GM12878 (cell line): Measurements from ENCODE around the gene THADA. TPM values are rescaled to one million over a fixed set of nuclear protein-coding genes. Genes with fewer than 3 reads are reported as not detected.

Experiments
- ATAC-seq: fragments of 200-7000 bp; cut with Tn5 transposase; 3 replicates; pipeline ENCODE4 v1.9.1; 2020; ENCODE audit warnings: mild to moderate bottlenecking, moderate library complexity
- BruUV-seq: library from RNA; stranded (reverse); fragments of 400-500 nt; replicated peaks from 2 replicates; lab custom pipeline; 2021; lab: Mats Ljungman, UMichigan
- CTCF ChIA-PET: fragments of 300-600 bp; sonication (Branson Sonifier 250); formaldehyde crosslinking; extraction: SDS; loops from one replicate; lab custom pipeline; 2021; ENCODE audit warnings: inconsistent platforms; lab: Yijun Ruan, JAX
- POLR2A ChIA-PET: fragments of 350-600 bp; formaldehyde crosslinking; extraction: SDS; loops from one replicate; lab custom pipeline; 2021; ENCODE audit warnings: inconsistent platforms; lab: Charles Lee
- RAD21 ChIA-PET: fragments of 300-600 bp; sonication (Branson Sonifier 250); formaldehyde crosslinking; loops from one replicate; lab custom pipeline; 2023; ENCODE audit warnings: antibody characterized with exemption; ENCODE audit not compliant: unreplicated experiment; lab: Charles Lee
- SMC1A ChIA-PET: fragments of 300-600 bp; sonication (Branson Sonifier 250); formaldehyde crosslinking; loops from one replicate; lab custom pipeline; 2023; ENCODE audit not compliant: unreplicated experiment, uncharacterized antibody; lab: Charles Lee
- DNase-seq: peaks from one replicate; pipeline ENCODE4 v3.0.0-alpha.2; 2011; ENCODE audit warnings: low read depth, low spot score
- FAIRE-seq: peaks from 3 replicates; lab custom pipeline; 2011; peaks lifted over from hg19 to GRCh38; lab: Jason Lieb, UNC
- H2AFZ ChIP-seq: 2 replicates; pipeline ENCODE4 v1.6.0; 2011; ENCODE audit warnings: low read depth, low read length, control low read depth; ENCODE audit not compliant: control insufficient read depth
- H3K27ac ChIP-seq: 2 replicates; pipeline ENCODE4 v1.5.1; 2011; ENCODE audit warnings: control low read depth; ENCODE audit not compliant: control insufficient read depth, insufficient read depth
- H3K27me3 ChIP-seq, 2 experiments: replicated peaks in 1 of 2; 2 replicates each; pipeline versions ENCODE4 v1.6.0 to v1.6.1; 2011; ENCODE audit warnings: low read length in 1 of 2; ENCODE audit not compliant: control insufficient read depth in 2 of 2, insufficient read depth in 2 of 2
- H3K36me3 ChIP-seq, 2 experiments: 2 replicates each; pipeline ENCODE4 v1.5.1; 2011; ENCODE audit warnings: low read length in 1 of 2; ENCODE audit not compliant: control insufficient read depth in 2 of 2, insufficient read depth in 2 of 2
- H3K4me1 ChIP-seq: 2 replicates; pipeline ENCODE4 v1.6.1; 2011; ENCODE audit warnings: mild to moderate bottlenecking, low read length, moderate library complexity, mixed read lengths; ENCODE audit not compliant: control insufficient read depth, insufficient read depth
- H3K4me2 ChIP-seq: 2 replicates; pipeline ENCODE4 v1.6.0; 2011; ENCODE audit warnings: control low read depth; ENCODE audit not compliant: control insufficient read depth, insufficient read depth
- H3K4me3 ChIP-seq: fragments of 200-600 bp; sonication (generic); 2 replicates; pipeline ENCODE4 v1.5.1; 2016
- H3K79me2 ChIP-seq: 2 replicates; pipeline ENCODE4 v1.6.0; 2011; ENCODE audit warnings: low read length; ENCODE audit not compliant: control insufficient read depth, insufficient read depth
- H3K9ac ChIP-seq: 2 replicates; pipeline ENCODE4 v1.8.0; 2011; ENCODE audit warnings: low read length, control low read depth, mixed read lengths; ENCODE audit not compliant: control insufficient read depth, insufficient read depth
- H3K9me3 ChIP-seq: replicated peaks from 3 replicates; pipeline ENCODE4 v1.5.1; 2011; ENCODE audit warnings: mild to moderate bottlenecking, low read length; ENCODE audit not compliant: control insufficient read depth, insufficient read depth
- H4K20me1 ChIP-seq: 2 replicates; pipeline ENCODE4 v1.6.0; 2011; ENCODE audit not compliant: control insufficient read depth, insufficient read depth
- BHLHE40 ChIP-seq, 2 experiments: fragments of 450-650 bp in 1 of 2; IDR thresholded peaks; 2 replicates each; pipeline ENCODE4 v1.6.1; 2011 to 2017; ENCODE audit warnings: low read depth in 2 of 2, borderline replicate concordance in 1 of 2, improper control_type of control experiment in 1 of 2, low read length in 1 of 2, mild to moderate bottlenecking in 1 of 2
- EP300 ChIP-seq, 2 experiments: fragments of 150-350 bp in 1 of 2; IDR thresholded peaks; 2 replicates each; pipeline ENCODE4 v1.6.1; 2011 to 2012; ENCODE audit warnings: low read depth in 2 of 2, low read length in 2 of 2, borderline replicate concordance in 1 of 2, improper control_type of control experiment in 1 of 2, inconsistent platforms in 1 of 2; ENCODE audit not compliant: control insufficient read depth in 1 of 2
- FOXK2 ChIP-seq: fragments of 450-650 bp; IDR thresholded peaks from 2 replicates; pipeline ENCODE4 v1.6.1; 2017; ENCODE audit warnings: mild to moderate bottlenecking, moderate library complexity
- GABPA ChIP-seq: IDR thresholded peaks from 2 replicates; pipeline ENCODE4 v1.6.1; 2014; ENCODE audit warnings: antibody characterized with exemption, low read depth, mild to moderate bottlenecking, inconsistent platforms
- IKZF2 ChIP-seq, 2 experiments: fragments of 450-650 bp; IDR thresholded peaks; 2 replicates each; pipeline ENCODE4 v1.6.1; 2017; ENCODE audit warnings: mild to moderate bottlenecking in 2 of 2, moderate library complexity in 2 of 2
- NBN ChIP-seq: fragments of 450-650 bp; IDR thresholded peaks from 2 replicates; pipeline ENCODE4 v1.6.1; 2016
- NR2F1 ChIP-seq: fragments of 450-650 bp; conservative IDR thresholded peaks from 2 replicates; pipeline ENCODE4 v1.6.1; 2017; ENCODE audit warnings: mild to moderate bottlenecking
- PAX5 ChIP-seq: IDR thresholded peaks from 2 replicates; pipeline ENCODE4 v1.6.1; 2011; ENCODE audit warnings: low read depth, low read length, borderline replicate concordance
- POLR2A ChIP-seq: IDR thresholded peaks from 2 replicates; pipeline ENCODE4 v1.6.1; 2011; ENCODE audit warnings: low read depth, mild to moderate bottlenecking, low read length
- POLR2AphosphoS5 ChIP-seq: IDR thresholded peaks from 2 replicates; pipeline ENCODE4 v1.6.1; 2011; ENCODE audit warnings: mild to moderate bottlenecking, low read length, inconsistent platforms
- RUNX3 ChIP-seq: IDR thresholded peaks from 2 replicates; pipeline ENCODE4 v1.6.1; 2012; ENCODE audit warnings: low read length, inconsistent platforms
- SIX5 ChIP-seq: IDR thresholded peaks from 2 replicates; pipeline ENCODE4 v1.6.1; 2011; ENCODE audit warnings: mild to moderate bottlenecking, low read depth, low read length, moderate library complexity; ENCODE audit not compliant: severe bottlenecking
- ZNF24 ChIP-seq: fragments of 450-650 bp; IDR thresholded peaks from 2 replicates; pipeline ENCODE4 v1.6.1; 2017; ENCODE audit warnings: antibody characterized with exemption, mild to moderate bottlenecking
- WGBS: methylation state at CpG from one replicate; pipeline ENCODE4 v1.1.6; 2016; ENCODE audit warnings: low lambda C conversion rate; ENCODE audit not compliant: insufficient replicate concordance, insufficient coverage; ENCODE audit errors: missing lambda C conversion rate; 5-methylcytosine and 5-hydroxymethylcytosine counted together
- in situ Hi-C: fragments of 300-500 bp; cut with MboI; formaldehyde crosslinking; loops from 9 replicates; pipeline ENCODE4 v1.14.3; 2018; ENCODE audit warnings: mixed read lengths
- intact Hi-C: fragments of 100-400 bp; cut with micrococcal nuclease; formaldehyde crosslinking; loops from one replicate; pipeline ENCODE4 v1.14.2; 2022; ENCODE audit not compliant: unreplicated experiment
- polyA plus RNA-seq, 11 experiments: library from polyadenylated mRNA; depleted of rRNA in 4 of 11; unstranded in 6 of 11; stranded (reverse) in 5 of 11; fragments of >200 nt; fragmentation: Nextera tagmentation in 4 of 11; fragmentation: Illumina TruSeq in 1 of 11; extraction: Ambion mirVana in 4 of 11; extraction: Trizol in 1 of 11; gene quantifications; 1 replicate in 1 of 11; 2 replicates in 10 of 11; pipeline versions ENCODE4 v1.2.1 to v1.2.3, GENCODE V29; 2011 to 2016; ENCODE audit warnings: inconsistent platforms in 2 of 11, missing spikeins in 2 of 11, low read depth in 1 of 11
- total RNA-seq, 4 experiments: library from RNA; depleted of rRNA in 3 of 4; stranded (reverse); fragments of >200 nt in 3 of 4; fragmentation: Illumina TruSeq in 1 of 4; extraction: Trizol in 1 of 4; gene quantifications; 2 replicates each; pipeline versions ENCODE4 v1.2.1 to v1.2.3, GENCODE V29; 2013 to 2021
- TF ChIP-seq, protein P1 (sequence below): fragments of 450-650 bp; IDR thresholded peaks from 2 replicates; pipeline ENCODE4 v1.6.1; 2018; ENCODE audit warnings: borderline replicate concordance, mild to moderate bottlenecking; ENCODE audit not compliant: partially characterized antibody
- TF ChIP-seq, protein P2 (sequence below): fragments of 450-650 bp; IDR thresholded peaks from 2 replicates; pipeline ENCODE4 v1.6.1; 2017; ENCODE audit warnings: mild to moderate bottlenecking, low read depth, inconsistent platforms; ENCODE audit not compliant: poor library complexity, severe bottlenecking

The THADA gene
- total and polyA plus RNA-seq, 10 of the 15 experiments (the other 5 are each of a cell fraction or from before 2014, with no cell fraction given) = 14.6 to 33.2 (median 23.2) TPM

DNA sequence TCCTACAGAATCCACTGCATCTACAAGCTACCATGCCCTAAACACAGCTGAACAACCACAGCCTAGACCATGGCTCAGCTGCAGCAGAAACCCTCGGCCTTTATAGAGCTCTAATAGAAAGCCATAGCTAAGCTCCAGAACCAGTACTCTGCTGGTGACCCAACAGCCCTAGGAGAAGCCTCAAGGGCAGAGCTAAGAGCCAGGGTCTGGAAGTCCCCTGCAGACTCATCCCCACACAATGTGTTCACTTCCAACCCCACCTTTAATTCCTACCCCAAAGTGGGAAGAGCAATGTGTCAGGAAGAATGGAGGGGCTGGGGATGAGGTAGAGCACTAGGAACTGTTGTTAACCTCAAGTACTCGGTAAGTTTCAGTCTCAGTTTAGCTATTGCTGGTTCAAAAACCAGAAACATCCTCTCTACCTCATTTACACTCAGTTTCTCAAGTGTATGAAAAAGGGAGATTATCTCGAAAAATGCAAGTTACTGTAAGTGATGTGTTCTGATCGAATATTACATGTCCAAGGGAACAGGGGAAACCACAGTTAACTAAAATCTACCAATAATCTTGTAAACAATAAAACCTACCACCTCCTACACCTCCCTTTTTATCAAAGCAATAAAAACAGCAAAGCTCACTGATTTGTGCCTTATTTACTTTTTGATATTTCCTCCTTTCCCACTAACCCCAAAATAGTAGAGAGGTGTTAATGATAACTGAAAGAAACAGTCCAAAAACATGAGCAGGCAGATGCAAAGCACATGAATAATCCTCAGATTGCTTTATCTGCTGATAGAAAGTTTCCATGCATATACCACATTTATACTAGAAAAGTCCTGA, 36.2 kb downstream of the THADA start:
- in situ Hi-C loops (no loop called here), intact Hi-C loops (loop anchor here (10.0 kb wide), 1 partner anchor 335 kb away; the partner anchor contains the start of gene ZFP36L2)
- Histone ChIP-seq H3K4me3 (peak overlapping the region; percentile 27; the same call in 1 of the 2 replicates), H2AFZ (no peak overlapping the region), H3K27ac (peak overlapping the region; percentile 50), H4K20me1 (no peaks in the 10 kb centered on the region), H3K36me3 (peaks cover 0 to 2% of the 10 kb centered on the region in 2 experiments; a peak in 1 of 4 replicates), H3K4me2 (peak overlapping the region; percentile 72), H3K9ac (no peak overlapping the region), H3K27me3 (no peaks in the 10 kb centered on the region), H3K79me2 (no peaks in the 10 kb centered on the region), H3K4me1 (peaks cover 19% of the 10 kb centered on the region), H3K9me3 (no peaks in the 10 kb centered on the region)
- DNase-seq = peak; percentile 45
- ChIA-PET CTCF (interaction anchor here (1.0 to 3.1 kb wide), 12 partner anchors 8 to 612 kb away, joined by 3 to 35 read pairs (median 5); no protein-coding TSS in a partner anchor), RAD21 (interaction anchor here (0.7 to 2.8 kb wide), 9 partner anchors 8 to 331 kb away, joined by 3 to 20 read pairs (median 3); no protein-coding TSS in a partner anchor), SMC1A (interaction anchor here (0.8 to 7.5 kb wide), 12 partner anchors 12 to 612 kb away, joined by 3 to 66 read pairs (median 4); no protein-coding TSS in a partner anchor), POLR2A (interaction anchor here (0.9 to 2.8 kb wide), 4 partner anchors 10 to 172 kb away, joined by 3 to 15 read pairs (median 3); no protein-coding TSS in a partner anchor)
- BruUV-seq = no TSS peak
- peak; percentile 95 for ATAC-seq
- FAIRE-seq = peak; percentile 94
- WGBS = under 1% methylated on average over 4 of the region's 4 CpGs
- TF ChIP-seq POLR2A = no peak
- no peak for TF ChIP-seq GABPA
- TF ChIP-seq, protein P1, sequence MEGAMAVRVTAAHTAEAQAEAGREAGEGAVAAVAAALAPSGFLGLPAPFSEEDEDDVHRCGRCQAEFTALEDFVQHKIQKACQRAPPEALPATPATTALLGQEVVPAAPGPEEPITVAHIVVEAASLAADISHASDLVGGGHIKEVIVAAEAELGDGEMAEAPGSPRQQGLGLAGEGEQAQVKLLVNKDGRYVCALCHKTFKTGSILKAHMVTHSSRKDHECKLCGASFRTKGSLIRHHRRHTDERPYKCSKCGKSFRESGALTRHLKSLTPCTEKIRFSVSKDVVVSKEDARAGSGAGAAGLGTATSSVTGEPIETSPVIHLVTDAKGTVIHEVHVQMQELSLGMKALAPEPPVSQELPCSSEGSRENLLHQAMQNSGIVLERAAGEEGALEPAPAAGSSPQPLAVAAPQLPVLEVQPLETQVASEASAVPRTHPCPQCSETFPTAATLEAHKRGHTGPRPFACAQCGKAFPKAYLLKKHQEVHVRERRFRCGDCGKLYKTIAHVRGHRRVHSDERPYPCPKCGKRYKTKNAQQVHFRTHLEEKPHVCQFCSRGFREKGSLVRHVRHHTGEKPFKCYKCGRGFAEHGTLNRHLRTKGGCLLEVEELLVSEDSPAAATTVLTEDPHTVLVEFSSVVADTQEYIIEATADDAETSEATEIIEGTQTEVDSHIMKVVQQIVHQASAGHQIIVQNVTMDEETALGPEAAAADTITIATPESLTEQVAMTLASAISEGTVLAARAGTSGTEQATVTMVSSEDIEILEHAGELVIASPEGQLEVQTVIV = no peak
- no peak for TF ChIP-seq FOXK2
- TF ChIP-seq NBN = peak; percentile 42; the same call in 1 of the 2 replicates
- TF ChIP-seq, protein P2, sequence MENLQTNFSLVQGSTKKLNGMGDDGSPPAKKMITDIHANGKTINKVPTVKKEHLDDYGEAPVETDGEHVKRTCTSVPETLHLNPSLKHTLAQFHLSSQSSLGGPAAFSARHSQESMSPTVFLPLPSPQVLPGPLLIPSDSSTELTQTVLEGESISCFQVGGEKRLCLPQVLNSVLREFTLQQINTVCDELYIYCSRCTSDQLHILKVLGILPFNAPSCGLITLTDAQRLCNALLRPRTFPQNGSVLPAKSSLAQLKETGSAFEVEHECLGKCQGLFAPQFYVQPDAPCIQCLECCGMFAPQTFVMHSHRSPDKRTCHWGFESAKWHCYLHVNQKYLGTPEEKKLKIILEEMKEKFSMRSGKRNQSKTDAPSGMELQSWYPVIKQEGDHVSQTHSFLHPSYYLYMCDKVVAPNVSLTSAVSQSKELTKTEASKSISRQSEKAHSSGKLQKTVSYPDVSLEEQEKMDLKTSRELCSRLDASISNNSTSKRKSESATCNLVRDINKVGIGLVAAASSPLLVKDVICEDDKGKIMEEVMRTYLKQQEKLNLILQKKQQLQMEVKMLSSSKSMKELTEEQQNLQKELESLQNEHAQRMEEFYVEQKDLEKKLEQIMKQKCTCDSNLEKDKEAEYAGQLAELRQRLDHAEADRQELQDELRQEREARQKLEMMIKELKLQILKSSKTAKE = peak; percentile 29
- TF ChIP-seq BHLHE40 (IDR thresholded peaks at IDR 0.05; ENCODE audit: borderline replicate concordance in 1 of 2, low read depth in 2 of 2, low read length in 1 of 2) = peak in 1 of 2 experiments; percentile 11; a peak in 1 of 4 replicates
- peak; percentile 97 for TF ChIP-seq IKZF2 (IDR thresholded peaks at IDR 0.05)
- TF ChIP-seq POLR2AphosphoS5 = no peak
- peak; percentile 32 to 38; a peak in 2 of 4 replicates for TF ChIP-seq EP300 (IDR thresholded peaks at IDR 0.05; ENCODE audit: borderline replicate concordance in 1 of 2, control insufficient read depth in 1 of 2, low read depth in 2 of 2, low read length in 2 of 2)
- TF ChIP-seq PAX5 = 0 out of 2 replicates have a peak, but pooled peaks have one; percentile 25
- peak; percentile 64; the same call in 1 of the 2 replicates for TF ChIP-seq ZNF24
- no peak for TF ChIP-seq NR2F1
- TF ChIP-seq RUNX3 = peak; percentile 90
- TF ChIP-seq SIX5 = peak; percentile 18
